HepG2 (cell line): Measurements from ENCODE around the gene TLN1. TPM values are rescaled to one million over a fixed set of nuclear protein-coding genes. Genes with fewer than 3 reads are reported as not detected.

Source experiments
- EZH2 ChIP-seq: conservative IDR thresholded peaks from 2 replicates; pipeline ENCODE4 v1.6.1; 2012; ENCODE audit warnings: mild to moderate bottlenecking, low read depth, low read length, moderate library complexity
- FIP1L1 ChIP-seq: fragments of 200-400 bp; formaldehyde crosslinking; IDR thresholded peaks from 2 replicates; pipeline ENCODE4 v1.6.1; 2018; ENCODE audit warnings: low read depth, mild to moderate bottlenecking, low read length, moderate library complexity, borderline replicate concordance; ENCODE audit not compliant: insufficient read depth
- JUNB ChIP-seq: sonication (generic); formaldehyde crosslinking; IDR thresholded peaks from 2 replicates; pipeline ENCODE4 v1.8.0; 2022; ENCODE audit warnings: missing genetic modification reagents, mild to moderate bottlenecking, borderline replicate concordance
- NFKB2 ChIP-seq: sonication (generic); formaldehyde crosslinking; IDR thresholded peaks from 2 replicates; pipeline ENCODE4 v1.4.0; 2020; ENCODE audit warnings: missing genetic modification reagents, borderline replicate concordance
- RNF2 ChIP-seq: fragments of 450-650 bp; conservative IDR thresholded peaks from 2 replicates; pipeline ENCODE4 v1.6.1; 2016; ENCODE audit warnings: low read depth
- ZNF432 ChIP-seq: sonication (generic); formaldehyde crosslinking; IDR thresholded peaks from 2 replicates; pipeline ENCODE4 v1.5.0; 2020; ENCODE audit warnings: missing genetic modification reagents, mild to moderate bottlenecking, borderline replicate concordance
- polyA plus RNA-seq, 8 experiments: library from polyadenylated mRNA; depleted of rRNA in 3 of 8; stranded (reverse) in 7 of 8; unstranded in 1 of 8; fragments of >200 nt; fragmentation: Illumina TruSeq in 4 of 8; extraction: Trizol in 4 of 8; gene quantifications; 2 replicates each; pipeline versions ENCODE4 v1.2.1 to v1.2.3, GENCODE V29; 2011 to 2016; ENCODE audit warnings: low read depth in 4 of 8, missing spikeins in 1 of 8, mixed read lengths in 1 of 8; ENCODE audit not compliant: insufficient read depth in 1 of 8
- total RNA-seq, 5 experiments: library from RNA; depleted of rRNA; stranded (reverse); fragments of >200 nt; fragmentation: Illumina TruSeq; extraction: Trizol; gene quantifications; 2 replicates each; pipeline ENCODE4 v1.2.3, GENCODE V29; 2016; ENCODE audit warnings: low read depth in 1 of 5
- TF ChIP-seq, protein P1 (sequence below), 2 experiments: fragments of 450-650 bp in 1 of 2; sonication (generic) in 1 of 2; formaldehyde crosslinking in 1 of 2; IDR thresholded peaks; 2 replicates each; pipeline versions ENCODE4 v1.6.1 to v1.8.0; 2016 to 2022; ENCODE audit warnings: antibody characterized with exemption in 1 of 2, mild to moderate bottlenecking in 1 of 2, missing genetic modification reagents in 1 of 2
- TF ChIP-seq, protein P2 (sequence below): IDR thresholded peaks from 2 replicates; pipeline ENCODE4 v1.6.1; 2016; ENCODE audit warnings: missing compliant biosample characterization, missing genetic modification reagents, borderline replicate concordance
- TF ChIP-seq, protein P3 (sequence below): sonication (generic); formaldehyde crosslinking; IDR thresholded peaks from 2 replicates; pipeline ENCODE4 v1.5.0; 2020; ENCODE audit warnings: mild to moderate bottlenecking, low read depth, missing genetic modification reagents, borderline replicate concordance
- TF ChIP-seq, protein P4 (sequence below): sonication (generic); formaldehyde crosslinking; IDR thresholded peaks from 2 replicates; pipeline ENCODE4 v1.4.0; 2020; ENCODE audit warnings: missing genetic modification reagents

Gene TLN1
- total and polyA plus RNA-seq, 2 of the 13 experiments (the other 11 are each of a cell fraction or from before 2014, with no cell fraction given) = 35.2 to 51.8 TPM

DNA sequence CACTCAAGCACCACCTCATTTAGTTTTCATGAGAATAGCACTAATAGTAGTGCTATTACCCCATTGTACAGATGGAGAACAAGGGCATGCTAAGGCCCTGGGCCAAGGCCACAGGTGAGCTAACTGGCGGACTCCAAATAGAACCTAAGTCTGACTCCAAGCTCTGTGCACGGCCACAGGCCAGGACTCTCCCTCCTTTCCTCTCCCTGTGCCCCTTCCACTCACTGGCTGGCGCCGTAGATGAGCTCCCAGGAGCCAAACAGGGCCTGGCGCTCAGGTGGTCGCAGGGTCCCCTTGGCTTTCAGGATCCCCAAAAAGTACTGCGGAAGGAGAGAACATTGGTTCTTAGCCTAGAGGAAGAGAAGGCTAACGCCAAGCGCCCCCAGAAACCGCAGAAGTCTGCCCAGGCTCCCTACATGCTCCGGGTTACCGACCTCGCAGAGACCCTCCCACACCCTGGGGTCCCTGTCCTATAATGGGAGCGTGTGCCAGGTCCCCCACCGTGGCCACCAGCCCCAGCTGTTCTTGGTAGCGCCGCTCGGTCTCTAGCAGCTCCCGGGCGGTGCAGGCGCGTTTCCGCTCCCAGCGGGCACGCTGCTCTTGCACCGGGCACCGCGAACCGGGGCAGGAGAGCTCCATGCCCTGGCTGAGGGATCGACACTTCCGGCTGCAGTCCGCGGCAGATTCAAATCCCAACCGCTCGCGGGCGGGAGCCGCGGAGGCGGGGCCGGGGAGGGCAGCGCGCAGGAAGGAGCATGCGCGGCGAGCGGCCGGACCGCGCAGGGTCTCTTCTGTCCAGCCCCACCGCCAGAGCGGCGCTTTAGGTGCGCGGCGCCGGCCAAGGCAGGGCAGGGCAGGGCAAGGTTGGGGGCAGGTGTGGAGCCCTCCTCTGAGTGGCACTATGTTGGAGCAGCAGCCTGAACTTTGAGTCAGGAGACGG is 67.2 kb downstream of the TLN1 start, which contains the start of gene ARHGEF39 (continued):
- TF ChIP-seq, protein P1, sequence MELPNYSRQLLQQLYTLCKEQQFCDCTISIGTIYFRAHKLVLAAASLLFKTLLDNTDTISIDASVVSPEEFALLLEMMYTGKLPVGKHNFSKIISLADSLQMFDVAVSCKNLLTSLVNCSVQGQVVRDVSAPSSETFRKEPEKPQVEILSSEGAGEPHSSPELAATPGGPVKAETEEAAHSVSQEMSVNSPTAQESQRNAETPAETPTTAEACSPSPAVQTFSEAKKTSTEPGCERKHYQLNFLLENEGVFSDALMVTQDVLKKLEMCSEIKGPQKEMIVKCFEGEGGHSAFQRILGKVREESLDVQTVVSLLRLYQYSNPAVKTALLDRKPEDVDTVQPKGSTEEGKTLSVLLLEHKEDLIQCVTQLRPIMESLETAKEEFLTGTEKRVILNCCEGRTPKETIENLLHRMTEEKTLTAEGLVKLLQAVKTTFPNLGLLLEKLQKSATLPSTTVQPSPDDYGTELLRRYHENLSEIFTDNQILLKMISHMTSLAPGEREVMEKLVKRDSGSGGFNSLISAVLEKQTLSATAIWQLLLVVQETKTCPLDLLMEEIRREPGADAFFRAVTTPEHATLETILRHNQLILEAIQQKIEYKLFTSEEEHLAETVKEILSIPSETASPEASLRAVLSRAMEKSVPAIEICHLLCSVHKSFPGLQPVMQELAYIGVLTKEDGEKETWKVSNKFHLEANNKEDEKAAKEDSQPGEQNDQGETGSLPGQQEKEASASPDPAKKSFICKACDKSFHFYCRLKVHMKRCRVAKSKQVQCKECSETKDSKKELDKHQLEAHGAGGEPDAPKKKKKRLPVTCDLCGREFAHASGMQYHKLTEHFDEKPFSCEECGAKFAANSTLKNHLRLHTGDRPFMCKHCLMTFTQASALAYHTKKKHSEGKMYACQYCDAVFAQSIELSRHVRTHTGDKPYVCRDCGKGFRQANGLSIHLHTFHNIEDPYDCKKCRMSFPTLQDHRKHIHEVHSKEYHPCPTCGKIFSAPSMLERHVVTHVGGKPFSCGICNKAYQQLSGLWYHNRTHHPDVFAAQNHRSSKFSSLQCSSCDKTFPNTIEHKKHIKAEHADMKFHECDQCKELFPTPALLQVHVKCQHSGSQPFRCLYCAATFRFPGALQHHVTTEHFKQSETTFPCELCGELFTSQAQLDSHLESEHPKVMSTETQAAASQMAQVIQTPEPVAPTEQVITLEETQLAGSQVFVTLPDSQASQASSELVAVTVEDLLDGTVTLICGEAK (IDR thresholded peaks at IDR 0.05) = no peak
- TF ChIP-seq, protein P1 (CRISPR knock-in tag; IDR thresholded peaks at IDR 0.05) = 0 out of 2 replicates have a peak, but pooled peaks have one; percentile 61
- no peak for TF ChIP-seq RNF2
- TF ChIP-seq, protein P2, sequence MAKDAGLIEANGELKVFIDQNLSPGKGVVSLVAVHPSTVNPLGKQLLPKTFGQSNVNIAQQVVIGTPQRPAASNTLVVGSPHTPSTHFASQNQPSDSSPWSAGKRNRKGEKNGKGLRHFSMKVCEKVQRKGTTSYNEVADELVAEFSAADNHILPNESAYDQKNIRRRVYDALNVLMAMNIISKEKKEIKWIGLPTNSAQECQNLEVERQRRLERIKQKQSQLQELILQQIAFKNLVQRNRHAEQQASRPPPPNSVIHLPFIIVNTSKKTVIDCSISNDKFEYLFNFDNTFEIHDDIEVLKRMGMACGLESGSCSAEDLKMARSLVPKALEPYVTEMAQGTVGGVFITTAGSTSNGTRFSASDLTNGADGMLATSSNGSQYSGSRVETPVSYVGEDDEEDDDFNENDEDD (CRISPR knock-in tag) = peak; percentile 99
- TF ChIP-seq, protein P3, sequence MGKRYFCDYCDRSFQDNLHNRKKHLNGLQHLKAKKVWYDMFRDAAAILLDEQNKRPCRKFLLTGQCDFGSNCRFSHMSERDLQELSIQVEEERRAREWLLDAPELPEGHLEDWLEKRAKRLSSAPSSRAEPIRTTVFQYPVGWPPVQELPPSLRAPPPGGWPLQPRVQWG (CRISPR knock-in tag) = no peak
- TF ChIP-seq FIP1L1 = no peak; the same call in 1 of the 2 replicates
- TF ChIP-seq, protein P4, sequence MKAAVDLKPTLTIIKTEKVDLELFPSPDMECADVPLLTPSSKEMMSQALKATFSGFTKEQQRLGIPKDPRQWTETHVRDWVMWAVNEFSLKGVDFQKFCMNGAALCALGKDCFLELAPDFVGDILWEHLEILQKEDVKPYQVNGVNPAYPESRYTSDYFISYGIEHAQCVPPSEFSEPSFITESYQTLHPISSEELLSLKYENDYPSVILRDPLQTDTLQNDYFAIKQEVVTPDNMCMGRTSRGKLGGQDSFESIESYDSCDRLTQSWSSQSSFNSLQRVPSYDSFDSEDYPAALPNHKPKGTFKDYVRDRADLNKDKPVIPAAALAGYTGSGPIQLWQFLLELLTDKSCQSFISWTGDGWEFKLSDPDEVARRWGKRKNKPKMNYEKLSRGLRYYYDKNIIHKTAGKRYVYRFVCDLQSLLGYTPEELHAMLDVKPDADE = 0 out of 2 replicates have a peak, but pooled peaks have one; percentile 43
- no peak for TF ChIP-seq EZH2
- TF ChIP-seq JUNB (CRISPR knock-in tag) = peak; percentile 71; the same call in 1 of the 2 replicates
- TF ChIP-seq NFKB2 (CRISPR knock-in tag) = peak; percentile 94
- TF ChIP-seq ZNF432 = no peak
